Astrocyte of the cerebellum (primary cell): Measurements from ENCODE around the gene COPZ1.
"Not testable (repeated sequence)": the region's sequence is repeated elsewhere in the genome, so short reads cannot be mapped to it uniquely, and the experiment has no call there.

Experiments used
- DNase-seq: peaks from one replicate; pipeline ENCODE4 v3.0.0-alpha.2; 2011; ENCODE audit warnings: low read depth
- H3K4me3 ChIP-seq: 2 replicates; pipeline ENCODE4 v1.5.1; 2011; ENCODE audit warnings: mild to moderate bottlenecking, low read depth, low read length, moderate library complexity
- CTCF ChIP-seq: IDR thresholded peaks from 2 replicates; pipeline ENCODE4 v1.5.1; 2012; ENCODE audit warnings: low read length, low read depth, moderate library complexity, mild to moderate bottlenecking; ENCODE audit errors: missing control alignments
- in situ Hi-C: cut with HindIII; loops from 2 replicates; pipeline ENCODE4 v1.10.0; 2017; ENCODE audit warnings: low sequenced_read_pairs

Gene COPZ1

GRCh38 chr12:54352022-54352531 lies 27.1 kb downstream of the COPZ1 start:
- TF ChIP-seq CTCF: no peak
- peak; percentile 84 for DNase-seq
- H3K4me3 ChIP-seq: peak overlapping the region; percentile 27
- in situ Hi-C loops: no loop called here

- TF ChIP-seq CTCF: no peak
- H3K4me3 ChIP-seq: no peak overlapping the region
- in situ Hi-C loops: no loop called here
- peak; percentile 26 for DNase-seq
Observed at GRCh38 chr12:54352891-54353874, 28.3 kb downstream of the COPZ1 start.

GRCh38 chr12:54354271-54354670 lies 29.3 kb downstream of the COPZ1 start:
- in situ Hi-C loops, H3K4me3 ChIP-seq, DNase-seq: not testable (repeated sequence)

- no peak overlapping the region for H3K4me3 ChIP-seq
- DNase-seq: no peak
- in situ Hi-C loops: no loop called here
- TF ChIP-seq CTCF: peak; percentile 5
Observed at GRCh38 chr12:54355104-54355815, 30.3 kb downstream of the COPZ1 start.

- no peak for TF ChIP-seq CTCF
- no peak for DNase-seq
- in situ Hi-C loops: no loop called here
- no peak overlapping the region for H3K4me3 ChIP-seq
Observed at GRCh38 chr12:54356228-54356627, 31.3 kb downstream of the COPZ1 start.

- in situ Hi-C loops: no loop called here
- DNase-seq: no peak
- TF ChIP-seq CTCF: no peak
- H3K4me3 ChIP-seq: no peak overlapping the region
Observed at GRCh38 chr12:54356951-54357356, 32.0 kb downstream of the COPZ1 start.
